ENCODE results near the gene CRYBA2.

DNA sequence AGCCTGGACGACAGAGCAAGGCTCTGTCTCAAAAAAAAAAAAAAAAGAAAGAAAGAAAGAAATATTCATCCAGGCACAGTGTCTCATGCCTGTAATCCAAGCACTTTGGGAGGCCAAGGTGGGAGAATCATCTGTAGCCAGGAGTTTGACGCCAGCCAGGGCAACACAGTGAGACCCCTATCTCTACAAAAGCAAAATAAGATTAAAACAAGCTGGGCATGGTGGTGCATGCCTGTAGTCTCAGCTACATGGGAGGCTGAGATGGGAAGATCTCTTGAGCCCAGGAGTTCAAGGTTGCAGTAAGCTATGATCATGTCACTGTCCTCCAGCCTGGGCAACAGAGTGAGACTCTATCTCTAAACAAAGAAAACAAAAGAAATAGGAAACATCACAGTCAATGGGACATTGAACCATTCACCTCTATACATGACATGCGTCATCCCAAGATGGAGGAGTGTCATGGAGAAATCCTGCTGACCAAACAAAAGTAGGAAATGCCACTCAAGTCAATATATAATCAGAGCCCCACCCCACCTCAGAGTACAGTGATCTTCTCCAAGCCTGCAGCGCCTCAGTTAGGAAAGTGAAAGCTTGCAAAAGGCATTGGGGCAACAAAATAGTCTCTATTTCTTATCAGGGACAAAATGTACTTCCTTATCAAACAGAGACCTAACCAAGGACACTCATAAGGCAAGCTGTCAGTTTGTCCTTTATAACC, 18.0 kb downstream of the CRYBA2 start:
- TF ChIP-seq RBBP5 (IDR thresholded peaks at IDR 0.05; ENCODE audit: borderline replicate concordance, low read depth, low read length) = no peak
- no peak for TF ChIP-seq POLR2A (IDR thresholded peaks at IDR 0.05; ENCODE audit: control extremely low read depth in 1 of 2, low read depth in 2 of 2, low read length in 2 of 2)
- no peak for TF ChIP-seq BACH1 (IDR thresholded peaks at IDR 0.05; ENCODE audit: low read length)
- TF ChIP-seq ZNF274 (IDR thresholded peaks at IDR 0.05; ENCODE audit: borderline replicate concordance, extremely low read depth, low read length) = no peak
- TF ChIP-seq, protein P1, sequence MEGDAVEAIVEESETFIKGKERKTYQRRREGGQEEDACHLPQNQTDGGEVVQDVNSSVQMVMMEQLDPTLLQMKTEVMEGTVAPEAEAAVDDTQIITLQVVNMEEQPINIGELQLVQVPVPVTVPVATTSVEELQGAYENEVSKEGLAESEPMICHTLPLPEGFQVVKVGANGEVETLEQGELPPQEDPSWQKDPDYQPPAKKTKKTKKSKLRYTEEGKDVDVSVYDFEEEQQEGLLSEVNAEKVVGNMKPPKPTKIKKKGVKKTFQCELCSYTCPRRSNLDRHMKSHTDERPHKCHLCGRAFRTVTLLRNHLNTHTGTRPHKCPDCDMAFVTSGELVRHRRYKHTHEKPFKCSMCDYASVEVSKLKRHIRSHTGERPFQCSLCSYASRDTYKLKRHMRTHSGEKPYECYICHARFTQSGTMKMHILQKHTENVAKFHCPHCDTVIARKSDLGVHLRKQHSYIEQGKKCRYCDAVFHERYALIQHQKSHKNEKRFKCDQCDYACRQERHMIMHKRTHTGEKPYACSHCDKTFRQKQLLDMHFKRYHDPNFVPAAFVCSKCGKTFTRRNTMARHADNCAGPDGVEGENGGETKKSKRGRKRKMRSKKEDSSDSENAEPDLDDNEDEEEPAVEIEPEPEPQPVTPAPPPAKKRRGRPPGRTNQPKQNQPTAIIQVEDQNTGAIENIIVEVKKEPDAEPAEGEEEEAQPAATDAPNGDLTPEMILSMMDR (IDR thresholded peaks at IDR 0.05; ENCODE audit: control extremely low read depth in 1 of 3, insufficient read depth in 1 of 3, low read depth in 1 of 3, low read length in 3 of 3) = no peak
- no peak for TF ChIP-seq POLR2AphosphoS5 (IDR thresholded peaks at IDR 0.05; ENCODE audit: low read depth, low read length)
- no peak for TF ChIP-seq HDAC2 (IDR thresholded peaks at IDR 0.05; ENCODE audit: borderline replicate concordance in 1 of 2, low read depth in 2 of 2, low read length in 2 of 2)
- no peak for TF ChIP-seq HDAC6 (IDR thresholded peaks at IDR 0.05; ENCODE audit: low read depth, low read length)
- TF ChIP-seq RFX5 (IDR thresholded peaks at IDR 0.05; ENCODE audit: borderline replicate concordance, low read depth, low read length) = no peak
- no peak for TF ChIP-seq CHD1 (IDR thresholded peaks at IDR 0.05; ENCODE audit: low read depth, low read length)
